NT2/D1 (cell line): ENCODE results near the gene PRR29.

Experiments
- SUZ12 ChIP-seq: IDR thresholded peaks from 2 replicates; pipeline ENCODE4 v1.6.1; 2011; ENCODE audit not compliant: insufficient read length, insufficient read depth; ENCODE audit errors: extremely low read depth
- YY1 ChIP-seq: IDR thresholded peaks from 2 replicates; pipeline ENCODE4 v1.6.1; 2011; ENCODE audit not compliant: insufficient read length, insufficient read depth
- ZNF274 ChIP-seq: IDR thresholded peaks from 2 replicates; pipeline ENCODE4 v1.6.1; 2011; ENCODE audit warnings: mild to moderate bottlenecking, low read depth, low read length

- no peak for TF ChIP-seq SUZ12
- no peak for TF ChIP-seq YY1
- no peak for TF ChIP-seq ZNF274
These were observed 31.4 kb upstream of the PRR29 start for GRCh38 chr17:63966646-63967264.
